Testis (tissue), 2 donors: ENCODE measurements around the gene MMAB.

Experiments used
- CTCF ChIP-seq, 3 experiments: fragments of 450-650 bp in 2 of 3; fragments of 200-600 bp in 1 of 3; sonication (generic) in 1 of 3; IDR thresholded peaks; one replicate each; pipeline ENCODE4 v1.5.1; 2016 to 2019; ENCODE audit warnings: antibody characterized with exemption in 3 of 3, mild to moderate bottlenecking in 2 of 3, moderate library complexity in 1 of 3
- POLR2A ChIP-seq: fragments of 450-650 bp; IDR thresholded peaks from one replicate; pipeline ENCODE4 v1.6.1; 2017; ENCODE audit warnings: antibody characterized with exemption, mild to moderate bottlenecking, moderate library complexity

DNA sequence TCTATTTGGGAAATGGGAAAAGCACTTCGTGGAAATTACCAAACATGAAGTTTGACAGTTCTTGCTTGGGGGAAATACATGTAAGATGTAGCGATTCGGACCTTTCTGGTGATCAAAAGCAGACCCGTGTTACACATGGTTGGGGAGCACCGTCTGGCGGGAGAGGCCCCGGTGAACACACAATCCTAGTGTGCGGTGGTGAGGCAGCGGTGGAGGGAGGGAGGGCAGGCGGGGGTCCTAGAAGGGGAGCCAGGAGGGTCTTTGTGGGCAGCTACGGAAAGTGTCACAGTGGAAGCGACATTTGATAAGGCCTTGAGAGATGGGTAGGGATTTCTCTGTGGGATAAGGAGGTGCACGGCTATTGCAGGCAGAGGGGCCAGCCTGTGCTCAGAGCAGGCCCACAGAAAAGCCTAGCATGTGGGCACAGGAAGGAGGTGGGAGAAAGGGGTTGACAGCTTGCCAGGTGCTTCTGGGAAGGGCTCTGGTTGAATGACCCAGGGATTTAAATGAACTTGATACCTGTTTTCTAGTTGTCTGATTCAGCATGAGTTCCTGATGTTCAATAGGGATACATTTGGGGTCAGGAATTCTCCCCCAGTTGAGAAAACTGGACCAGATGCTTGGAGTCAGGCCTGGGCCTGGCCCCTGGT, 7.5 kb upstream of the MMAB start:
- TF ChIP-seq CTCF (IDR thresholded peaks at IDR 0.05) = no peak
- TF ChIP-seq POLR2A = no peak
